GM19025 (cell line): ENCODE results near the gene ARFGAP3.
"Not testable (repeated sequence)": the region's sequence is repeated elsewhere in the genome, so short reads cannot be mapped to it uniquely, and the experiment has no call there.

ENCODE experiments used
- ATAC-seq: cut with Tn5 transposase; IDR thresholded peaks from one replicate; pipeline ENCODE4 v1.9.1; 2021; ENCODE audit warnings: mild to moderate bottlenecking, low read depth, moderate library complexity; ENCODE audit not compliant: unreplicated experiment

ARFGAP3 gene

GRCh38 chr22:42799061-42799460 lies 58.0 kb downstream of the ARFGAP3 start:
- no peak for ATAC-seq

DNA sequence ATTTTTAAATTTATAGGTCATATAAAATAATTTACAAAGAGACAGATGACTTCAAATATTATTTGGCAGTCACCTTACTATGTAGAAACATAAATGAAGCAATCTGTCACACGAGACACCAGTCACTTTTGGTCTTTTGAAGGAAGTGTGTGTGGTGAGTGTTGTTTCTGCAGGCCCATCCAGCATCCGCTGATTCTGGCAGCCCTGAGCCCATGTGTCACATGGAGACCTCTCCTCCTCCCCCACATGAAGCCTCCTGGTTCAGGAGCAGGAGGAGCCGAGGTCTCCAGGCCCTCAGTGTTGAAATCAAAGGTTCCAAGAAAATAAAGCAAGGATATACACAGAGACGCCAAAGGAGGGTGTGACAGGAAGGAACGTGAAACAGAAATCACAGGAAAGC lies 60.1 kb downstream of the ARFGAP3 start:
- no peak for ATAC-seq

DNA sequence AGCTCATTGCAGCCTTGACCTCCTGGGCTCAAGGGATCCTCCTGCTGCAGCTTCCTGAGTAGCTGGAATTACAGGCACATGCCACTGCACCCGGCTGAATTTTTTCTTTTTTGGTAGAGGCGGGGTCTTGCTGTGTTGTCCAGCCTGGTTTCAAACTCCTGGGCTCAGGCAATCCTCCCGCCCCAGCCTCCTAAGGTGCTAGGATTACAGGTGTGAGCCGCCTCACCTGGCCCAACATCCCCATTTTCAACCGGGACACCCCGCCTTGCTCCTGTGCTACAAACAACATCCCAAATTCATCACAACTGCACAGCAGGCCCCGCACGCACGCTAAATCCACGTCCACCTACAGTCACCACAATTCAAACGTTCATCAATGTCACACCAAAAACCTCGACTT lies 61.0 kb downstream of the ARFGAP3 start:
- ATAC-seq = no peak

- ATAC-seq = no peak
These were observed 62.2 kb downstream of the ARFGAP3 start for GRCh38 chr22:42794551-42795510.

DNA sequence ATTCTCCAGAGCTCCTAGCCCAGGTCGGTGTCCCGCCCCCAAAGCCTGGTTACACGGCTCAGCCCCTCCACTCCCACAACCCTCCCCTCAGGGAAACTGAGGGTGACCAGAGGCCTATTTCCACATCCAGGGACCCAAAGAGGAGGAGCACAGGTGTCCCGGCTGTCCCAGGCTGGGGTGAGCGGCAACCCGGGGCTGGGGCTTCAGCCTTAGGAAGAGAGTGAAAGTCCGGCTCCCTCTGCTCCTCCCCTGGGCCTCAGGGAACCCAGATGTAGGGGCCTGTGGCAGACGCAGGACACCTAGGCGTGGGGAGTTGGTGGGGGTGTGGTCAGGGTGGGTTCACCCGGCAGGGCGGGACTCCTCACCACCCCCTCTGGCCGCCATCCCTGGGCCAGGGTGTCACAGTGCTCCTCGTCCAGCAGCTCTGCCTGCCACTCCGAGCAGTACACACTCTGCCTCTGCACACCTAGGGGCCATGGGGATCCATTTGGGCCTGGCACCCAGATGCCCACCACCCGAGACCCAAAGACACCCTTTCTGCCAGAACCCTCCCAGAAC lies 63.1 kb downstream of the ARFGAP3 start:
- no peak for ATAC-seq

DNA sequence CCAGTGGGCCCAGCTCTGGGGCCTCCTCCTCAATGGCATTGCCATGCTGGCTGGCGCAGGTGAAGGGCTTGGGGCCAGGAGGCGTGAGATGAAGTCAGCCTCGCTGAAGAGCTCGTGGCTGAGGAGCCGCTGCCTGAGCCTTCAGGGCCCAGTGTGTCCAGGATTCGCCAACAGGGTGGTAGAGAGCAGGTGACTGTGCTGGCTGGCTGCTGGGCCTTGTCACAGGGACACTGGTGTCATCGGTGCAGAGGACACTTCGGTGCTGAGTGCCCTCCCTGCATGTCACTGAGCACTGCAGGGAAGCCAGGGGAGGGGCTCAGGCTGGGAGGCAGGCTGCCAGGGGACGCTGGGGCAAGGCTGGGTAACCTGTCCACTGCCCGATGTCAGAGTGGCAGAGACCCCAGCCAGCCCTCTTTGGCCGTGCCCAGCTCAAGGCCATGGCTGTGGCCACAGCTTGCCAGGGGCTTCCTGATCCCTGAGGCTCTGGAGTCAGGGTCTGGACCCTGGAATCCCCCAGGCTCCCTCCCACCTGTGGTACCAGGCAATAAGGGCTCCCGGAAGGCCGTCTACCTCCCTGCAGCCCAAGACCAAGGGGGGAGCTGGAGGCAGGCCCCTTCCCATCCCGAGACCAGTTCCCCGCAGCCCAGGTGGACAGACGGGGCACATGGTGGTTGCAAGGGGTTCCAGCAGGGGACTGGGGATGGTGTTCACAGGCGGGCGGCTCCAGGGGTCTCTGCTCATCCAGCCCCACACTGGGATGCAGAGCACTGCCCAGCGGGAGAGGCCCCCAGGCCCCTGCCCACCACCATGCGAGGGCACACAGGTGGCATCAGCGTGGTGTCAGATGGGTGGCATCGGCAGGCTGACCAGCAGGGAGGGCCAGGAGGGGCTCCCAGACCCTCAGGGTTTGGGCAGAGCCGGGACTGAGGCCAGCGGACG lies 63.9 kb downstream of the ARFGAP3 start:
- no peak for ATAC-seq

GRCh38 chr22:42792453-42792908 lies 64.6 kb downstream of the ARFGAP3 start:
- no peak for ATAC-seq

GRCh38 chr22:42791721-42792452 lies 65.2 kb downstream of the ARFGAP3 start:
- ATAC-seq = no peak

GRCh38 chr22:42788466-42788865 lies 68.6 kb downstream of the ARFGAP3 start:
- no peak for ATAC-seq

DNA sequence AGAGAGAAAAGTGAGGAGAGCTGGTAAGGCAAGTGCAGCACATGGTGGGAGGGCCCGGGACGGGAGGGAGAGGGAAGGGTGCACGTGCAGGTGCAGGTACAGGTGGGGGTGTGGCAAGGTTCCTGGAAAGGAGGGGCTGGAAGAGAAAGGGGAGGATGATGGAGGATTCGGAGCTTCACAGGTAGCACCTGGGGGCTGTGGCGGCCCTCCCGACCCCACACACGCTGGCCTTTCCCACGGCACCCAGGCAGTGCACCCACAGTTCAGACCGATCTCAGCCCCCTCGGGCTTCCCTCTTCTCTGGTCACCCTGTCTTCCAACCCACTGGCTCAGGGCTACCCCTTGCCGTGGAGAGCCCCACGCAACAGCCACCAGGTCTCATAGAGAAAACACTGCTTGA lies 69.1 kb downstream of the ARFGAP3 start:
- no peak for ATAC-seq

GRCh38 chr22:42787357-42787736 lies 69.7 kb downstream of the ARFGAP3 start:
- no peak for ATAC-seq

GRCh38 chr22:42786606-42787356 lies 70.3 kb downstream of the ARFGAP3 start:
- no peak for ATAC-seq

DNA sequence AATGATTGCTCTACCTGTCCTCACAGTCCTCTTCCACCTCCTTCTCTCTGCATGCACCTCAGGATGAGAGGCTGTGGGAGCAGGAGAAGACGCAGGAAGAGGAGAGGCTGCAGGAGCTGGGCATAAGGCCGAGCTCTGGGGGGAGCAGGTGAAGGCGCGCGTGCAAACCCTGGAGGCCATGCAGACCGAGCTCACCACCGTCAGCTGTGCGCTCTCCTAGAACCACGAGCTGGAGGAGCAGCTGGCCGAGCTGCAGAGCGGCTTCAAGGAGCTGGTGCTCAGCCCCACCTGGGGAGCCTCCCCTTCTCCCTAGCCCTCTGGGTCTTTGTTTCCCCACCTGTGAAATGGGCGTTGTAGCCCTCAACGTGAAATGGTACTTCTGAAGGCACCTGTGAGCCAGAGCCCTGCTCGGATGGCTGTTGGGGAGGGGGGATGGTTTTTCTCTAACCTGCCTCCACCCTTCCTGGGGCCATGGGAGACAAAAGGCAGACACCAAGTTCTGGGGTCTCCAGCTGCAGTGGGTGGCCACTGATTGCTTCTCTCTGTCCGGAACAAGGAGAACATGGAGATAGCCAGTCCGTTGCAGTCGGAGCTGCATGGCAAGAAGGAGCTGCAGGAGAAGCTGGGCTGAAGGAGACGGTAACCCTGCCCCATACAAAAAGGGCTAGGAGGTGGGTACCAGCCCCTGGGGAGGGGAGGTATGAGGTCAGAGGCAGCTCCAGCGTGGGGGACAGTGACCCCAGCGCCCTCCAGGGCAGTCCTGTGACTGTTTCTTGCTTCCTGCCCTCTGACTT lies 71.2 kb downstream of the ARFGAP3 start:
- no peak for ATAC-seq

GRCh38 chr22:42782306-42782705 lies 74.8 kb downstream of the ARFGAP3 start:
- not testable (repeated sequence) for ATAC-seq

DNA sequence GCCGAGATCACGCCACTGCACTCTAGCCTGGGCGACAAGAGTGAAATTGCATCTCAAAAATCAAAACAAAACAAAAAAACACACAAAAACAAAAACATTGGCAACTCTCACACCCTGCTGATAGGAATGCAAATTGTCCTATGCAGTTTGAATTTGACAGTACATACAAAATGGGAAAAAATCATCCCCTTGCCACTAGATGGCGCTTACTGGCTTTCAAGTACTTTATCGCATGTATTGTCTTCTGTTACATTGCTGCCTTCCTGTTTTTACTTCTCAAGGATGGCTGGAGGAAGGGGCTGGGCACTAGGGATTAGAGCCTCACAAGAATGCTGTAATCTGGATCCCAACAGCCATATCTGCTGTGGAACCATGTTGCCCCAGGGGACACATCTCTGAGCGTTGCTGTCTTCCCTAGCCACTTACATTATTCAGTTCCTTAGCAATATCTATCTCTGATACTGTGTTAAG lies 77.0 kb downstream of the ARFGAP3 start:
- no peak for ATAC-seq

DNA sequence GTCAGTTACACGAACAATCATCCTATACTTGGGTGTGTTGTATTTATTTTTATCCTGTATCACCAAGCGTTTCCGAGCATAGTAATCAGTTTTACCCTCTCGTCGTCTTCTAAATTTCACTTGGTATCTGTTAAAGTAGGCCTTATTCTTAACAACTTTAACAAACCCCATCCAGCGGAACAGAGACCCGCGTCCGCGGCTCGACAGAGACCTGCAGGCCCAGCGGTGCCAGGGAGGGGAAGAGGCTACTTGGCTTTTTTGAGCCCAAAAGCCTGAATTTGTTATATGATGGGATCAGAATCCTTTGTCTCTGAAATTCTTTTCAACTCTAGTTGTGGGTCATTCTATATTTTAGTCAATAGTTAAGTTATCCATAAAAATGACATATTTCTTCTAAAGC lies 79.9 kb downstream of the ARFGAP3 start:
- no peak for ATAC-seq

DNA sequence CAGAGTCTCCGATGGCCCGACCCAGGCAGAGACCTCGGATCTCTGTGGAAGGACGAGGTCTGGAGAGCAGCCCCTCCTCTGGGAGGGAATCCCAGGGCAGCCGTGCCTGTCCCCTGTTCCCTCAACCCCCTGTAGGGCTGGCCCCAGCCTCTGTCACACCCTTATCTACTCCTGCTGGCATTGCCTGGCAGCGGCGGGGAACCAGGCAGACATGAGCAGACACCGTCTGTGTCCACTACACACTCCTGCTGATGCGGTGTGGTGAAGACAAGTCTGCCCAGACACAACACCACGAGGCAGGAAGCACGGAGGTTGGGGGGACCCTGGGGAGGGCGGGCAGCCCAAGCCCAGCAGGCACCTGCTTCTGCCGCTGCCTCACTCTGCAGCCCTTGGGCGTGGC lies 83.9 kb downstream of the ARFGAP3 start:
- ATAC-seq = no peak

GRCh38 chr22:42772647-42773046 lies 84.4 kb downstream of the ARFGAP3 start:
- no peak for ATAC-seq
